ENCODE data around the gene AFG1L.

The AFG1L gene

DNA sequence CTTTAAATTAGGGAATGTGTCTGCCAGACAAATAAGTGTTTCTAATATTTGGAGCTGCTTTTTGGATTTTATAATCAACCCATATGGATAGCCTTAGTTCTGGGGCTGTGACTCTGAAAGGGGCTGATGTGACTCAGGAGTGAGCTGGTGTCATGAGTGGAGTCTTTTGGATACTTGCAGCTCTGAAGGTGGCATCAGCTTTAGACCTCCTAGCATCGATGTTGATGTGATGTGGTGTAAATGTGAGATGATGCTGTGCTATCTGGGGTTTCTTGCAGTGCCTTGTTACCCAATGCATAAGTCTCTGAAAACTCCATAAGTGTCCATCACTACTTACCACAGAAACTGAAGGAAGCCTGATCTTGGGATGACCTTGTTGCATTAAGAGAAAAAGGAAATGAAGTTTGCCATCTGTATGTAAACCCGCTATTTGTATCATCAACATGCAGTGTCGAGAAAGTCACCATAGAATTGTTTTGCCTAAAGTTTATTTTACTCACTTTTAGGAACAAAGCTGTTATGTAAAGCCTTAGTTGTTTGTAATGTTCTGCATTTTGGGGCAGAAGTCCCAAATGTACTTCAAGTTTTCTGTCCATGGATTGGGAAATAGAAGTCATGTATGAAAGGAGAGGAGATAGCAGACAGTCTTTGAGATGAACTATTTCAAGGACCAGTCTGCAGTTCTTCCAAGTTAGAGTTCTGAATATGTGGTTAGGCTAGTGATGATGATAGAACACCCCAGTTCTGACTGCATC lies 273.9 kb downstream of the AFG1L start:
- no peak for DNase-seq (ENCODE audit: low read depth in 2 of 2, low spot score in 1 of 2)

- no peak for DNase-seq (ENCODE audit: low read depth in 2 of 2, low spot score in 1 of 2)
These were observed 275.7 kb downstream of the AFG1L start for GRCh38 chr6:108570517-108570916.

- no peak for DNase-seq (ENCODE audit: low read depth in 2 of 2, low spot score in 1 of 2)
These were observed 279.7 kb downstream of the AFG1L start for GRCh38 chr6:108574457-108575141.

All from stimulated activated CD8-positive, alpha-beta memory T cell treated with anti-CD3 and anti-CD28 coated beads, Interleukin-4, amount 100 ng/mL, for 4 hours (primary cell).